Ishikawa (cell line): ENCODE results near the gene ASL.

Source experiments
- CEBPB ChIP-seq: IDR thresholded peaks from 2 replicates; pipeline ENCODE4 v1.6.1; 2012
- CREB1 ChIP-seq: IDR thresholded peaks from 2 replicates; pipeline ENCODE4 v1.6.1; 2012; ENCODE audit warnings: low read depth
- EGR1 ChIP-seq: IDR thresholded peaks from 2 replicates; pipeline ENCODE4 v1.6.1; 2012
- FOXM1 ChIP-seq: IDR thresholded peaks from 2 replicates; pipeline ENCODE4 v1.6.1; 2012; ENCODE audit warnings: low read depth, borderline replicate concordance
- MAX ChIP-seq: IDR thresholded peaks from 2 replicates; pipeline ENCODE4 v1.6.1; 2012
- NFIC ChIP-seq: IDR thresholded peaks from 2 replicates; pipeline ENCODE4 v1.6.1; 2012
- RAD21 ChIP-seq: IDR thresholded peaks from 2 replicates; pipeline ENCODE4 v1.6.1; 2012; ENCODE audit warnings: low read depth
- REST ChIP-seq: IDR thresholded peaks from 2 replicates; pipeline ENCODE4 v1.6.1; 2012; ENCODE audit warnings: low read depth, mild to moderate bottlenecking
- TAF1 ChIP-seq: IDR thresholded peaks from 2 replicates; pipeline ENCODE4 v1.6.1; 2012; ENCODE audit warnings: low read depth, mild to moderate bottlenecking
- TCF12 ChIP-seq: IDR thresholded peaks from 2 replicates; pipeline ENCODE4 v1.6.1; 2012; ENCODE audit warnings: low read depth
- TEAD4 ChIP-seq: IDR thresholded peaks from 2 replicates; pipeline ENCODE4 v1.6.1; 2012
- USF1 ChIP-seq: IDR thresholded peaks from 2 replicates; pipeline ENCODE4 v1.6.1; 2012
- YY1 ChIP-seq: IDR thresholded peaks from 2 replicates; pipeline ENCODE4 v1.6.1; 2012; ENCODE audit warnings: low read depth
- ZBTB7A ChIP-seq: IDR thresholded peaks from 2 replicates; pipeline ENCODE4 v1.6.1; 2012; ENCODE audit warnings: low read depth

The ASL gene

GRCh38 chr7:66114743-66115649 lies 39.4 kb downstream of the ASL start, which contains the start of gene CRCP:
Gene CRCP (plus strand): TSS chr7:66114847. CDS start chr7:66114963, 116 bp downstream.
- TF ChIP-seq TCF12, result peak; percentile 31; the same call in 1 of the 2 replicates
- peak; percentile 87 for TF ChIP-seq TAF1
- peak; percentile 37; the same call in 1 of the 2 replicates for TF ChIP-seq TEAD4
- peak; percentile 69 for TF ChIP-seq EGR1
- TF ChIP-seq USF1, result 0 out of 2 replicates have a peak, but pooled peaks have one; percentile 23
- no peak for TF ChIP-seq FOXM1
- TF ChIP-seq REST, result no peak
- no peak; the same call in 1 of the 2 replicates for TF ChIP-seq ZBTB7A
- 0 out of 2 replicates have a peak, but pooled peaks have one; percentile 11 for TF ChIP-seq CREB1
- TF ChIP-seq NFIC, result peak; percentile 39; the same call in 1 of the 2 replicates
- TF ChIP-seq MAX, result peak; percentile 94
- TF ChIP-seq YY1, result peak; percentile 47; the same call in 1 of the 2 replicates

- TF ChIP-seq CREB1 (no peak), FOXM1 (no peak), EGR1 (no peak), TCF12 (no peak), TAF1 (no peak), CEBPB (no peak), ZBTB7A (no peak), TEAD4 (no peak), NFIC (no peak), REST (no peak), RAD21 (no peak)
These were observed 43.0 kb downstream of the ASL start for GRCh38 chr7:66118603-66119002.

GRCh38 chr7:66119245-66119850 lies 43.7 kb downstream of the ASL start:
- TF ChIP-seq REST (no peak), TCF12 (no peak)

- TF ChIP-seq CREB1 (no peak), TCF12 (no peak), ZBTB7A (no peak)
These were observed 47.5 kb downstream of the ASL start for GRCh38 chr7:66123175-66123528.

- TF ChIP-seq TEAD4, result no peak
- TF ChIP-seq CEBPB, result no peak
These were observed 49.6 kb downstream of the ASL start for GRCh38 chr7:66125052-66125694.
